ENCODE measurements around the gene ZNF716. TPM values are rescaled to one million over a fixed set of nuclear protein-coding genes. Genes with fewer than 3 reads are reported as not detected.
"Not testable (repeated sequence)": the region's sequence is repeated elsewhere in the genome, so short reads cannot be mapped to it uniquely, and the experiment has no call there.

ZNF716 gene
- total and polyA plus RNA-seq, 10 donors: not detected

DNA sequence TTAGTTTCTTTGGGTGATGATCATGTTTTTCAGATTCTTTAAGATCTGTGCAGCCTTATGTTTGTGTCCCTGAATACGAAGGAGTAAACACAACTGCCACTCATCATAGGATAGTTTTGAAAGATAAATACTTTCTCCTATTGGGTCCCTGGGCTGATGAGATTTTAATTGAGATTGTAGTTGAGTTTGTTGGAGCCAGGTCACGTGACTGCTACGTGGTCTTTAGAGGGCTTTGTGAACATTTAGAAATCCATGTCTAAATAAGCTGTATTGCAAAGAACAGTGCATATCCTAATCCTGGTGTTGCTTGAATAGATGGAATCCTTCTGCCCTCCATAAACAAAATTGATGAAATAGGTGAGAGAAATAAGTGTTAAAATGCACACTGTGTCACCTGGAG, 17.4 kb upstream of the ZNF716 start:
- TF ChIP-seq POLR2A (IDR thresholded peaks at IDR 0.05) (no peak), POLR2AphosphoS5 (IDR thresholded peaks at IDR 0.05) (no peak)
- TF ChIP-seq, protein P1, sequence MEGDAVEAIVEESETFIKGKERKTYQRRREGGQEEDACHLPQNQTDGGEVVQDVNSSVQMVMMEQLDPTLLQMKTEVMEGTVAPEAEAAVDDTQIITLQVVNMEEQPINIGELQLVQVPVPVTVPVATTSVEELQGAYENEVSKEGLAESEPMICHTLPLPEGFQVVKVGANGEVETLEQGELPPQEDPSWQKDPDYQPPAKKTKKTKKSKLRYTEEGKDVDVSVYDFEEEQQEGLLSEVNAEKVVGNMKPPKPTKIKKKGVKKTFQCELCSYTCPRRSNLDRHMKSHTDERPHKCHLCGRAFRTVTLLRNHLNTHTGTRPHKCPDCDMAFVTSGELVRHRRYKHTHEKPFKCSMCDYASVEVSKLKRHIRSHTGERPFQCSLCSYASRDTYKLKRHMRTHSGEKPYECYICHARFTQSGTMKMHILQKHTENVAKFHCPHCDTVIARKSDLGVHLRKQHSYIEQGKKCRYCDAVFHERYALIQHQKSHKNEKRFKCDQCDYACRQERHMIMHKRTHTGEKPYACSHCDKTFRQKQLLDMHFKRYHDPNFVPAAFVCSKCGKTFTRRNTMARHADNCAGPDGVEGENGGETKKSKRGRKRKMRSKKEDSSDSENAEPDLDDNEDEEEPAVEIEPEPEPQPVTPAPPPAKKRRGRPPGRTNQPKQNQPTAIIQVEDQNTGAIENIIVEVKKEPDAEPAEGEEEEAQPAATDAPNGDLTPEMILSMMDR (IDR thresholded peaks at IDR 0.05 in 8 of 11, conservative IDR thresholded peaks at IDR 0.05 in 3 of 11): no peak
- 45 to 56% (median 49%) methylated on average over 3 of the region's 3 CpGs for WGBS, 5 donors
- Histone ChIP-seq H3K27me3 (replicated peaks in 1 of 7) (no peaks in the 10 kb centered on the region), H3K9me3 (peaks cover 0 to 56% (median 27%) of the 10 kb centered on the region in 8 donors), H3K27ac (no peak overlapping the region), H3K4me1 (no peaks in the 10 kb centered on the region), H3K4me3 (no peak overlapping the region), H3K36me3 (no peaks in the 10 kb centered on the region)
- intact Hi-C loops (cut with DNase I; ENCODE audit: low total_unique reads): no loop called here
- DNase-seq: no peak

DNA sequence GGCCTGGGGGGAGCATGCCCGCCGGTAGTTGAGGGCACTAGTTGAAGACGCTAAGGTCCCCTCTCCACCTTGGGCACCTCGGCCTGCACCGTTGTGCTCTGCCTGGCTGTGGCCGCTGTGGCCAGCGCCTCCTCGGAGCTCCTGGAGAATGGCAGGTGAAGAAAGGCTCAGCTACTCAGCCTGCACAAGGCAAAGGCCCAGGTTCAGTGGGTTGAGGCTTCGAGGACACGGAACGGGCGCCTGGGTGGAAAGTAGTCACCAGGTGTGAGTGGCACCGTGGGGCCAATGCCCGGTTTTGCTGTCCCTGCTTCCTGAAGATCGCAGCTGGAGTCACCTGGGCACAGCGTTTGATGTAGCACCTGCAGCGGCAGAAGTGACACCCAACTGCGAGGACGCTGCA, 12.4 kb upstream of the ZNF716 start:
- H3K27me3 ChIP-seq (replicated peaks in 1 of 7): no peaks in the 10 kb centered on the region
- peaks cover 0 to 70% (median 50%) of the 10 kb centered on the region in 8 donors for H3K9me3 ChIP-seq
- H3K4me1 ChIP-seq: no peaks in the 10 kb centered on the region
- WGBS, 5 donors: 89 to 97% (median 91%) methylated on average over 12 to 19 of the region's 19 CpGs
- no peak for DNase-seq
- H3K27ac ChIP-seq: no peak overlapping the region
- intact Hi-C loops (cut with DNase I; ENCODE audit: low total_unique reads): no loop called here
- no peak for TF ChIP-seq POLR2AphosphoS5 (IDR thresholded peaks at IDR 0.05)
- TF ChIP-seq POLR2A (IDR thresholded peaks at IDR 0.05): no peak
- TF ChIP-seq, protein P1 (IDR thresholded peaks at IDR 0.05 in 8 of 11, conservative IDR thresholded peaks at IDR 0.05 in 3 of 11): no peak
- no peak overlapping the region for H3K4me3 ChIP-seq
- no peaks in the 10 kb centered on the region for H3K36me3 ChIP-seq

DNA sequence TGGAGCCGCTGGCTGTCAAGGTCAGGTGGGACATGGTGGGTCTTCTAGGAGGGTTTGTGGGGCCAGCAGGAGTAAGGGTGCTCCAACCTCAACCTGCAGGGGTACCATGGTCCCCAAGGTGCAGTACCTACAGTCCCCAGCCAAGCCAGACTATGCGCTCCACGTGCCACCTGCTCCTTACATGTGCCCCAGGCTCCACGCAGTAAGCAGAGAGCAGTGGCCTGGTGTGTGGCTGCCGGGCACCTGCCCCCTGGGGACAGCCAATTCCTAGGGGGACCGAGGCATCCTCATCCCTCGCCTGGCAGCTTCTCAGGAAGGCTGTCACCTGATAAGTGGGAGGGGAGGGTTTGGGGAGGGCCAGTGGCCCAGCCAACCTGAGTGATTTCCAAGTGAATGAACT, 11.7 kb upstream of the ZNF716 start:
- DNase-seq: no peak
- TF ChIP-seq, protein P1 (IDR thresholded peaks at IDR 0.05 in 8 of 11, conservative IDR thresholded peaks at IDR 0.05 in 3 of 11): no peak
- no peak for TF ChIP-seq POLR2AphosphoS5 (IDR thresholded peaks at IDR 0.05)
- no peak for TF ChIP-seq POLR2A (IDR thresholded peaks at IDR 0.05)
- H3K4me3 ChIP-seq: no peak overlapping the region
- peaks cover 0 to 76% (median 53%) of the 10 kb centered on the region in 8 donors for H3K9me3 ChIP-seq
- H3K27ac ChIP-seq: no peak overlapping the region
- no peaks in the 10 kb centered on the region for H3K36me3 ChIP-seq
- 79 to 87% (median 82%) methylated on average over 5 to 7 of the region's 7 CpGs for WGBS, 5 donors
- H3K4me1 ChIP-seq: no peaks in the 10 kb centered on the region
- H3K27me3 ChIP-seq (replicated peaks in 1 of 7): no peaks in the 10 kb centered on the region
- intact Hi-C loops (cut with DNase I; ENCODE audit: low total_unique reads): no loop called here

- Histone ChIP-seq H3K9me3 (peaks cover 0 to 75% (median 52%) of the 10 kb centered on the region in 8 donors), H3K27me3 (replicated peaks in 1 of 7) (no peaks in the 10 kb centered on the region), H3K36me3 (no peaks in the 10 kb centered on the region), H3K4me3 (no peak overlapping the region), H3K4me1 (no peaks in the 10 kb centered on the region), H3K27ac (no peak overlapping the region)
- intact Hi-C loops (cut with DNase I; ENCODE audit: low total_unique reads): no loop called here
- TF ChIP-seq POLR2A (IDR thresholded peaks at IDR 0.05): no peak
- no peak for TF ChIP-seq POLR2AphosphoS5 (IDR thresholded peaks at IDR 0.05)
- TF ChIP-seq, protein P1 (IDR thresholded peaks at IDR 0.05 in 8 of 11, conservative IDR thresholded peaks at IDR 0.05 in 3 of 11): no peak
- no peak for DNase-seq
These were observed 6.4 kb upstream of the ZNF716 start for GRCh38 chr7:57443567-57443966.

DNA sequence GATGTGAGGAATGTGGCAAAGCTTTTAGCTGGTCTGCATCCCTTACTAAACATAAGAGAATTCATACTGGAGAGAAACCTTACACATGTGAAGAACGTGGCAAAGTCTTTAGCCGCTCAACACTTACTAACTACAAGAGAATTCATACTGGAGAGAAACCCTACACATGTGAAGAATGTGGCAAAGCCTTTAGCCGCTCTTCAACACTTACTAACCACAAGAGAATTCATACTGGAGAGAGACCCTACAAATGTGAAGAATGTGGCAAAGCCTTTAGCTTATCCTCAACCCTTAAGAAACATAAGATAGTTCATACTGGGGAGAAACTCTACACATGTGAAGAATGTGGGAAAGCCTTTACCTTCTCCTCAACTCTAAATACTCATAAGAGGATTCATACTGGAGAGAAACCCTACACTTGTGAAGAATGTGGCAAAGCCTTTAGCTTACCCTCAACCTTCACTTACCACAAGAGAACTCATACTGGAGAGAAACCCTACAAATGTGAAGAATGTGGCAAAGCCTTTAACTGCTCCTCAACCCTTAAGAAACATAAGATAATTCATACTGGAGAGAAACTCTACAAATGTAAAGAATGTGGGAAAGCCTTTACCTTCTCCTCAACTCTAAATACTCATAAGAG, 19.3 kb downstream of the ZNF716 start:
- 67 to 76% (median 73%) methylated on average over 3 of the region's 3 CpGs for WGBS, 5 donors
- H3K4me1 ChIP-seq; H3K27ac ChIP-seq; H3K36me3 ChIP-seq; H3K4me3 ChIP-seq; H3K27me3 ChIP-seq (replicated peaks in 1 of 7); intact Hi-C loops (cut with DNase I; ENCODE audit: low total_unique reads); DNase-seq: not testable (repeated sequence)
- H3K9me3 ChIP-seq: peaks cover 19 to 100% (median 98%) of the 10 kb centered on the region in 8 donors
